GM18861 (cell line): ENCODE measurements around the gene MYBPC1.
"Not testable (repeated sequence)": the region's sequence is repeated elsewhere in the genome, so short reads cannot be mapped to it uniquely, and the experiment has no call there.

Experiments used
- ATAC-seq: cut with Tn5 transposase; IDR thresholded peaks from one replicate; pipeline ENCODE4 v1.9.1; 2021; ENCODE audit not compliant: unreplicated experiment

Gene MYBPC1

GRCh38 chr12:101653503-101653902 is 58.7 kb downstream of the MYBPC1 start:
- no peak for ATAC-seq

- no peak for ATAC-seq
These were observed 59.7 kb downstream of the MYBPC1 start for GRCh38 chr12:101654442-101654841.

- ATAC-seq = no peak
These were observed 60.6 kb downstream of the MYBPC1 start for GRCh38 chr12:101655393-101655792.

- ATAC-seq = not testable (repeated sequence)
These were observed 65.9 kb downstream of the MYBPC1 start for GRCh38 chr12:101660662-101661061.

GRCh38 chr12:101663298-101663697 is 68.5 kb downstream of the MYBPC1 start:
- ATAC-seq = no peak

GRCh38 chr12:101664992-101665391 is 70.2 kb downstream of the MYBPC1 start:
- no peak for ATAC-seq

- ATAC-seq = no peak
These were observed 71.4 kb downstream of the MYBPC1 start for GRCh38 chr12:101666052-101666728.

- no peak for ATAC-seq
These were observed 72.8 kb downstream of the MYBPC1 start for GRCh38 chr12:101667591-101667990.

- no peak for ATAC-seq
These were observed 75.4 kb downstream of the MYBPC1 start for GRCh38 chr12:101670007-101670671.

GRCh38 chr12:101671157-101671791 is 76.5 kb downstream of the MYBPC1 start:
- peak; percentile 83 for ATAC-seq

- no peak for ATAC-seq
These were observed 77.1 kb downstream of the MYBPC1 start for GRCh38 chr12:101671833-101672232.

- no peak for ATAC-seq
These were observed 80.8 kb downstream of the MYBPC1 start for GRCh38 chr12:101675555-101675954.

GRCh38 chr12:101676497-101676896 is 81.7 kb downstream of the MYBPC1 start:
- not testable (repeated sequence) for ATAC-seq

- no peak for ATAC-seq
These were observed 83.3 kb downstream of the MYBPC1 start for GRCh38 chr12:101678081-101678480.

- ATAC-seq = no peak
These were observed 85.5 kb downstream of the MYBPC1 start for GRCh38 chr12:101680240-101680639.

- no peak for ATAC-seq
These were observed 85.9 kb downstream of the MYBPC1 start for GRCh38 chr12:101680647-101681046.

- ATAC-seq = not testable (repeated sequence)
These were observed 86.9 kb downstream of the MYBPC1 start for GRCh38 chr12:101681627-101682026.

- ATAC-seq = no peak
These were observed 90.3 kb downstream of the MYBPC1 start for GRCh38 chr12:101685092-101685491.

GRCh38 chr12:101686176-101686575 is 91.4 kb downstream of the MYBPC1 start:
- no peak for ATAC-seq

GRCh38 chr12:101690544-101691098 is 95.8 kb downstream of the MYBPC1 start:
- ATAC-seq = no peak

GRCh38 chr12:101691503-101692096 is 96.8 kb downstream of the MYBPC1 start:
- ATAC-seq = no peak
